HepG2 (cell line): ENCODE results near the gene STK10. TPM values are rescaled to one million over a fixed set of nuclear protein-coding genes. Genes with fewer than 3 reads are reported as not detected.
A peak's percentile ranks its signal among the peaks of the same experiment; 100 is the strongest.

Experiments
- ARID5B ChIP-seq: IDR thresholded peaks from 2 replicates; pipeline ENCODE4 v1.4.0; 2020; ENCODE audit warnings: mild to moderate bottlenecking, missing genetic modification reagents
- CBX1 ChIP-seq: IDR thresholded peaks from one replicate; pipeline ENCODE4 v1.6.1; 2016; ENCODE audit warnings: antibody characterized with exemption, low read depth
- DZIP1 ChIP-seq: sonication (generic); formaldehyde crosslinking; IDR thresholded peaks from 2 replicates; pipeline ENCODE4 v1.5.0; 2020; ENCODE audit warnings: mild to moderate bottlenecking, missing genetic modification reagents
- HINFP ChIP-seq: sonication (generic); formaldehyde crosslinking; IDR thresholded peaks from 2 replicates; pipeline ENCODE4 v1.4.0; 2020; ENCODE audit warnings: low read depth, mild to moderate bottlenecking, missing genetic modification reagents
- HOXA5 ChIP-seq: sonication (generic); formaldehyde crosslinking; IDR thresholded peaks from 2 replicates; pipeline ENCODE4 v1.4.0; 2020; ENCODE audit warnings: missing genetic modification reagents
- MXD4 ChIP-seq: IDR thresholded peaks from 2 replicates; pipeline ENCODE4 v1.6.1; 2016; ENCODE audit warnings: mild to moderate bottlenecking, missing biosample characterization, missing genetic modification reagents
- MXI1 ChIP-seq: IDR thresholded peaks from 3 replicates; pipeline ENCODE4 v1.6.1; 2012; ENCODE audit warnings: low read depth, low read length, inconsistent platforms, borderline replicate concordance
- NFE2 ChIP-seq: sonication (generic); formaldehyde crosslinking; IDR thresholded peaks from 2 replicates; pipeline ENCODE4 v1.4.0; 2020; ENCODE audit warnings: missing genetic modification reagents
- RAD51 ChIP-seq: fragments of 450-650 bp; IDR thresholded peaks from 2 replicates; pipeline ENCODE4 v1.6.1; 2016; ENCODE audit warnings: borderline replicate concordance
- STAT6 ChIP-seq: sonication (generic); formaldehyde crosslinking; IDR thresholded peaks from 2 replicates; pipeline ENCODE4 v1.4.0; 2020; ENCODE audit warnings: missing genetic modification reagents, mild to moderate bottlenecking, borderline replicate concordance
- WIZ ChIP-seq: sonication (generic); formaldehyde crosslinking; IDR thresholded peaks from 2 replicates; pipeline ENCODE4 v1.5.1; 2020; ENCODE audit warnings: mild to moderate bottlenecking, missing genetic modification reagents
- YEATS4 ChIP-seq: sonication (generic); formaldehyde crosslinking; IDR thresholded peaks from 2 replicates; pipeline ENCODE4 v1.4.0; 2020; ENCODE audit warnings: missing genetic modification reagents, borderline replicate concordance
- ZBTB7A ChIP-seq: sonication (generic); formaldehyde crosslinking; IDR thresholded peaks from 2 replicates; pipeline ENCODE4 v1.8.0; 2022; ENCODE audit warnings: mild to moderate bottlenecking, missing genetic modification reagents
- ZNF335 ChIP-seq: sonication (generic); formaldehyde crosslinking; IDR thresholded peaks from 2 replicates; pipeline ENCODE4 v1.4.0; 2020; ENCODE audit warnings: missing genetic modification reagents
- ZNF451 ChIP-seq: sonication (generic); formaldehyde crosslinking; IDR thresholded peaks from 2 replicates; pipeline ENCODE4 v1.5.0; 2020; ENCODE audit warnings: mild to moderate bottlenecking, missing genetic modification reagents
- ZNF614 ChIP-seq: IDR thresholded peaks from 2 replicates; pipeline ENCODE4 v1.6.1; 2018; ENCODE audit warnings: missing biosample characterization, missing genetic modification reagents, inconsistent platforms, borderline replicate concordance
- ZNF83 ChIP-seq: sonication (generic); formaldehyde crosslinking; IDR thresholded peaks from 2 replicates; pipeline ENCODE4 v1.4.0; 2020; ENCODE audit warnings: missing genetic modification reagents, mild to moderate bottlenecking, borderline replicate concordance
- polyA plus RNA-seq, 8 experiments: library from polyadenylated mRNA; depleted of rRNA in 3 of 8; stranded (reverse) in 7 of 8; unstranded in 1 of 8; fragments of >200 nt; fragmentation: Illumina TruSeq in 4 of 8; extraction: Trizol in 4 of 8; gene quantifications; 2 replicates each; pipeline versions ENCODE4 v1.2.1 to v1.2.3, GENCODE V29; 2011 to 2016; ENCODE audit warnings: low read depth in 4 of 8, missing spikeins in 1 of 8, mixed read lengths in 1 of 8; ENCODE audit not compliant: insufficient read depth in 1 of 8
- total RNA-seq, 5 experiments: library from RNA; depleted of rRNA; stranded (reverse); fragments of >200 nt; fragmentation: Illumina TruSeq; extraction: Trizol; gene quantifications; 2 replicates each; pipeline ENCODE4 v1.2.3, GENCODE V29; 2016; ENCODE audit warnings: low read depth in 1 of 5

The STK10 gene
- total and polyA plus RNA-seq, 2 of the 13 experiments (the other 11 are each of a cell fraction or from before 2014, with no cell fraction given): 7.0 to 7.2 TPM

GRCh38 chr5:172188033-172188892, at the start of gene STK10 (continued):
- TF ChIP-seq STAT6 (CRISPR knock-in tag) (peak; percentile 82; the same call in 1 of the 2 replicates), ZNF83 (no peak; the same call in 1 of the 2 replicates), WIZ (CRISPR knock-in tag) (no peak), CBX1 (peak; percentile 52), NFE2 (no peak), DZIP1 (CRISPR knock-in tag) (no peak), ZNF335 (CRISPR knock-in tag) (peak; percentile 50; the same call in 1 of the 2 replicates), RAD51 (no peak), MXD4 (CRISPR knock-in tag) (no peak; the same call in 1 of the 2 replicates), ZNF451 (CRISPR knock-in tag) (0 out of 2 replicates have a peak, but pooled peaks have one; percentile 42), HOXA5 (CRISPR knock-in tag) (peak; percentile 78), YEATS4 (CRISPR knock-in tag) (peak; percentile 53; the same call in 1 of the 2 replicates), HINFP (no peak), ZBTB7A (CRISPR knock-in tag) (0 out of 2 replicates have a peak, but pooled peaks have one; percentile 51), ZNF614 (peak; percentile 66; the same call in 1 of the 2 replicates), ARID5B (peak; percentile 45), MXI1 (peak; percentile 86; the same call in 1 of the 3 replicates)
